Bronchial epithelial cell (primary cell): ENCODE measurements around the gene OPHN1. TPM values are rescaled to one million over a fixed set of nuclear protein-coding genes. Genes with fewer than 3 reads are reported as not detected.

Source experiments
- DNase-seq: peaks from one replicate; pipeline ENCODE4 v3.0.0-alpha.2; 2010; ENCODE audit warnings: low read depth
- FAIRE-seq: peaks from 2 replicates; lab custom pipeline; 2011; peaks lifted over from hg19 to GRCh38; lab: Jason Lieb, UNC
- H3K27me3 ChIP-seq: 2 replicates; pipeline ENCODE4 v1.5.1; 2011; ENCODE audit warnings: low read length; ENCODE audit not compliant: control insufficient read depth, insufficient read depth
- H3K36me3 ChIP-seq: 2 replicates; pipeline ENCODE4 v1.5.1; 2011; ENCODE audit warnings: low read length; ENCODE audit not compliant: control insufficient read depth, insufficient read depth
- H3K4me3 ChIP-seq: 2 replicates; pipeline ENCODE4 v1.5.1; 2011; ENCODE audit warnings: mild to moderate bottlenecking, low read depth, low read length, control low read depth
- total RNA-seq: library from RNA; depleted of rRNA; stranded (reverse); fragments of >200 nt; gene quantifications from 2 replicates; pipeline ENCODE4 v1.2.1, GENCODE V29; 2014
- TF ChIP-seq, protein P1 (sequence below): IDR thresholded peaks from 2 replicates; pipeline ENCODE4 v1.5.1; 2011; ENCODE audit warnings: mild to moderate bottlenecking, moderate library complexity, low read length, control low read depth, inconsistent platforms; ENCODE audit not compliant: insufficient read depth, severe bottlenecking

OPHN1 gene
- total RNA-seq, 1 donor from 2014 or later, result 3.2 TPM

GRCh38 chrX:68041110-68041509, 392.2 kb downstream of the OPHN1 start:
- H3K4me3 ChIP-seq, result no peak overlapping the region
- DNase-seq, result no peak
- no peak for FAIRE-seq
- no peaks in the 10 kb centered on the region for H3K27me3 ChIP-seq
- H3K36me3 ChIP-seq, result no peaks in the 10 kb centered on the region
- TF ChIP-seq, protein P1, sequence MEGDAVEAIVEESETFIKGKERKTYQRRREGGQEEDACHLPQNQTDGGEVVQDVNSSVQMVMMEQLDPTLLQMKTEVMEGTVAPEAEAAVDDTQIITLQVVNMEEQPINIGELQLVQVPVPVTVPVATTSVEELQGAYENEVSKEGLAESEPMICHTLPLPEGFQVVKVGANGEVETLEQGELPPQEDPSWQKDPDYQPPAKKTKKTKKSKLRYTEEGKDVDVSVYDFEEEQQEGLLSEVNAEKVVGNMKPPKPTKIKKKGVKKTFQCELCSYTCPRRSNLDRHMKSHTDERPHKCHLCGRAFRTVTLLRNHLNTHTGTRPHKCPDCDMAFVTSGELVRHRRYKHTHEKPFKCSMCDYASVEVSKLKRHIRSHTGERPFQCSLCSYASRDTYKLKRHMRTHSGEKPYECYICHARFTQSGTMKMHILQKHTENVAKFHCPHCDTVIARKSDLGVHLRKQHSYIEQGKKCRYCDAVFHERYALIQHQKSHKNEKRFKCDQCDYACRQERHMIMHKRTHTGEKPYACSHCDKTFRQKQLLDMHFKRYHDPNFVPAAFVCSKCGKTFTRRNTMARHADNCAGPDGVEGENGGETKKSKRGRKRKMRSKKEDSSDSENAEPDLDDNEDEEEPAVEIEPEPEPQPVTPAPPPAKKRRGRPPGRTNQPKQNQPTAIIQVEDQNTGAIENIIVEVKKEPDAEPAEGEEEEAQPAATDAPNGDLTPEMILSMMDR, result no peak

DNA sequence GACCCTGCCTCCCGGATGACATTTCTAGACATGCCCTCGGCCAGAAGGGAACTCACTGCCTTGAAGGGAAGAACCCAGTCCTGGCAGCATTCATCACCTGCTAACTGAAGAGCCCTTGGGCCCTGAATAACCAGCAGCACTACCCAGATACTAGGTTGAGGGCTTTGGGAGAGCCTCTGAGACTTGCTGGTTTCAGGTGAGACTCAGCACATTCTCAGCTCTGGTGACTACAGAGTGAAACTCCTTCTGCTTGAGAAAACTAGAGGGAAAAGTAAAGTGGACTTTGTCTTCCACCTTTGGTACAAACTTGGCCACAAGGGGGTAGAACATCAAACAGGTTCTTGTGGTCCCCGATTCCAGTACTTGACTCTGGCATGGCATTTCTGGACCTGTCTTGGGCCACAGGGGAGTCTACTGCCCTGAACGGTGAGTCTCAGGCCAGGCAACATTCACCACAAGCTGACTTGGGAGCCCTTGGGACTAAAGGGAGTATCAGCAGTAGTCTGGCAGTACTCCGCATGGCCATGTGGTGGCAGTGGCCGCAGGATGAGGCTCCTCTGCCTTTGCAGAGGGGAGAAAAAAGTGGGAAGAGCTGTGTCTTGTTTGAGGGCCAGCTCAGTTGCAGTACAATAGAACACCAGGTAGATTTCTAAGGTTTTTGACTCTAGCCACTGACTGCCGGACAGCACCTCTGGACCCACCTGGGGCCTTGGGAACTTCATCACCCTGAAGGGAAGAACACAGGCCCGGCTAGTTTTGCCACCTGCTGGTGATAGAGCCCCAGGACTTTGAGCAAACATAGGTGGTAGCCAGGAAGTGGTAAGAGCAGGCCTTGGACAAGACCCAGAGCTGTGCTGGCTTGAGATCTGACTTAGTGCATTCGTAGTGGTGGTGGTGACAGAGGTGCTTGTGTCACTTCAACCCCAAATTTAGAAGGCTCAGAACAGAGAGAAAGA, 414.8 kb downstream of the OPHN1 start:
- H3K27me3 ChIP-seq, result no peaks in the 10 kb centered on the region
- no peak for FAIRE-seq
- TF ChIP-seq, protein P1, result peak; percentile 57
- DNase-seq, result peak; percentile 13
- H3K36me3 ChIP-seq, result no peaks in the 10 kb centered on the region
- no peak overlapping the region for H3K4me3 ChIP-seq

- H3K4me3 ChIP-seq, result no peak overlapping the region
- DNase-seq (no peak), FAIRE-seq (no peak)
- TF ChIP-seq, protein P1, result no peak
- H3K36me3 ChIP-seq, result no peaks in the 10 kb centered on the region
- H3K27me3 ChIP-seq, result no peaks in the 10 kb centered on the region
These were observed 434.8 kb downstream of the OPHN1 start for GRCh38 chrX:67998540-67998939.

Other genes with a start within 250 kb of the OPHN1 start
- 35.6 and 37.1 TPM in 2 replicates for gene YIPF6, start 65.6 kb upstream of the OPHN1 start, total RNA-seq
- not detected in 2 replicates for gene STARD8, start 214.2 kb upstream of the OPHN1 start, total RNA-seq